Measurements from ENCODE around the gene BEST1.

The BEST1 gene

DNA sequence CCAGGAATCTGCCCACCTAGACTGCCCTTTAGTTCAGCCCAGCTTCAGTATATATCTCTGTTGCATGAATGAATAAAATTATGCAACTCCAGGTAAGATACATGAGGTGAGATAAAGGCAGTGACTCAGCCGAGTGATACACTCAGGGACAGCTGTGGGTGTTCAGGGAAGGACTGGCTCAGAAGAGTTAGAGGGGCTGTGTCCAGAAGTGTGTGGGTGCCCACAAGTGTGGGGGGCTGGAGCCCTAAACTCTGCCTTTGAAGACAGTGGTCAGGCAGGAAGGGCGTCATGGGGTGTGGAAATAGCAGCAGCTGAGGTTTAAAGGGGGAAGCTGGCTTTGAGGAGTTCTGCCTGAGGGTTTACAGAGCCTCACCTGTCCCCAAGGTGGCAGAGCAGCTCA, 9.0 kb downstream of the BEST1 start:
- Histone ChIP-seq H3K9me3 (ENCODE audit: control insufficient read depth, low read length) (no peaks in the 10 kb centered on the region), H2AFZ (no peak overlapping the region), H3K79me2 (peaks cover 3% of the 10 kb centered on the region), H3K27ac (no peak overlapping the region), H3K4me2 (ENCODE audit: low read length) (no peak overlapping the region), H3K27me3 (ENCODE audit: control insufficient read depth, insufficient read depth, low read length) (no peaks in the 10 kb centered on the region), H3K4me3 (ENCODE audit: low read depth, low read length) (no peak overlapping the region), H3K36me3 (ENCODE audit: control insufficient read depth, insufficient read depth, low read length) (no peaks in the 10 kb centered on the region), H3K4me1 (peaks cover 5% of the 10 kb centered on the region), H3K9ac (no peak overlapping the region)
- TF ChIP-seq, protein P1, sequence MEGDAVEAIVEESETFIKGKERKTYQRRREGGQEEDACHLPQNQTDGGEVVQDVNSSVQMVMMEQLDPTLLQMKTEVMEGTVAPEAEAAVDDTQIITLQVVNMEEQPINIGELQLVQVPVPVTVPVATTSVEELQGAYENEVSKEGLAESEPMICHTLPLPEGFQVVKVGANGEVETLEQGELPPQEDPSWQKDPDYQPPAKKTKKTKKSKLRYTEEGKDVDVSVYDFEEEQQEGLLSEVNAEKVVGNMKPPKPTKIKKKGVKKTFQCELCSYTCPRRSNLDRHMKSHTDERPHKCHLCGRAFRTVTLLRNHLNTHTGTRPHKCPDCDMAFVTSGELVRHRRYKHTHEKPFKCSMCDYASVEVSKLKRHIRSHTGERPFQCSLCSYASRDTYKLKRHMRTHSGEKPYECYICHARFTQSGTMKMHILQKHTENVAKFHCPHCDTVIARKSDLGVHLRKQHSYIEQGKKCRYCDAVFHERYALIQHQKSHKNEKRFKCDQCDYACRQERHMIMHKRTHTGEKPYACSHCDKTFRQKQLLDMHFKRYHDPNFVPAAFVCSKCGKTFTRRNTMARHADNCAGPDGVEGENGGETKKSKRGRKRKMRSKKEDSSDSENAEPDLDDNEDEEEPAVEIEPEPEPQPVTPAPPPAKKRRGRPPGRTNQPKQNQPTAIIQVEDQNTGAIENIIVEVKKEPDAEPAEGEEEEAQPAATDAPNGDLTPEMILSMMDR (IDR thresholded peaks at IDR 0.05) = no peak

DNA sequence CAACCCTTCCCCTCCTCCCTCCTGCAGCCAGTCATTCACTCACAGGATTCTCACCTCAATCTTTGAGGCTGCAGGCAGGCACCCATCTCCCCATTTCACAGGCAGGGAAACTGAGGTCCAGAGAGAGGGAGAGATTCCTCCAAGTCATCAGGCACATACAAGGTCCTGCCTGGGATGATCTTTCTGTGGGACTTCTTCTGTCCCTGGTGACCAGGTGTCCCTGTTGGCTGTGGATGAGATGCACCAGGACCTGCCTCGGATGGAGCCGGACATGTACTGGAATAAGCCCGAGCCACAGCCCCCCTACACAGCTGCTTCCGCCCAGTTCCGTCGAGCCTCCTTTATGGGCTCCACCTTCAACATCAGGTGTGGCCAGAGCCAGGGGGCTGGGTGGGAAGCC, 9.5 kb downstream of the BEST1 start:
- Histone ChIP-seq H2AFZ (no peak overlapping the region), H3K4me1 (peaks cover 6% of the 10 kb centered on the region), H3K27me3 (ENCODE audit: control insufficient read depth, insufficient read depth, low read length) (no peaks in the 10 kb centered on the region), H3K79me2 (peaks cover 3% of the 10 kb centered on the region), H3K4me3 (ENCODE audit: low read depth, low read length) (no peak overlapping the region), H3K9ac (no peak overlapping the region), H3K36me3 (ENCODE audit: control insufficient read depth, insufficient read depth, low read length) (no peaks in the 10 kb centered on the region), H3K4me2 (ENCODE audit: low read length) (no peak overlapping the region), H3K9me3 (ENCODE audit: control insufficient read depth, low read length) (no peaks in the 10 kb centered on the region), H3K27ac (no peak overlapping the region)
- TF ChIP-seq, protein P1 (IDR thresholded peaks at IDR 0.05) = no peak

DNA sequence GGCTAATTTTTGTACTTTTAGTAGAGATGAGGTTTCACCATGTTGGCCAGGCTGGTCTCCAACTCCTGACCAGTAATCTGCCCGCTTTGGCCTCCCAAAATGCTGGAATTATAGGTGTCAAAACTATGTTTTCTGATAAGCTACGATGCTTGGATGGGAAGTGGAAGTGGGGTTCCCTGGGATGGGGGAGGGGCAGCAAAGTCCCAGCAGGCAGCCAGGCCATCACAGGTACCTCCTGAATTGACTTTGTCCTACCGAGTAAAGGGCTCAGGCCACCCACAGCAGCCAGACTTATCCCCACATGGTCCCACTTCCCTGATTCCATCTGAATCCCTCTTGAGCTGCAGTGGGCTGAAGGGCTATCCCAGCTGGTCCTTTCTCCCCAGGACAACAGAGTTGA, 10.4 kb downstream of the BEST1 start:
- no peak overlapping the region for H3K9ac ChIP-seq
- H2AFZ ChIP-seq = no peak overlapping the region
- peaks cover 3% of the 10 kb centered on the region for H3K79me2 ChIP-seq
- H3K4me3 ChIP-seq (ENCODE audit: low read depth, low read length) = no peak overlapping the region
- TF ChIP-seq, protein P1 (IDR thresholded peaks at IDR 0.05) = no peak
- peaks cover 6% of the 10 kb centered on the region for H3K4me1 ChIP-seq
- no peak overlapping the region for H3K4me2 ChIP-seq (ENCODE audit: low read length)
- no peaks in the 10 kb centered on the region for H3K36me3 ChIP-seq (ENCODE audit: control insufficient read depth, insufficient read depth, low read length)
- no peak overlapping the region for H3K27ac ChIP-seq
- H3K27me3 ChIP-seq (ENCODE audit: control insufficient read depth, insufficient read depth, low read length) = no peaks in the 10 kb centered on the region
- no peaks in the 10 kb centered on the region for H3K9me3 ChIP-seq (ENCODE audit: control insufficient read depth, low read length)

DNA sequence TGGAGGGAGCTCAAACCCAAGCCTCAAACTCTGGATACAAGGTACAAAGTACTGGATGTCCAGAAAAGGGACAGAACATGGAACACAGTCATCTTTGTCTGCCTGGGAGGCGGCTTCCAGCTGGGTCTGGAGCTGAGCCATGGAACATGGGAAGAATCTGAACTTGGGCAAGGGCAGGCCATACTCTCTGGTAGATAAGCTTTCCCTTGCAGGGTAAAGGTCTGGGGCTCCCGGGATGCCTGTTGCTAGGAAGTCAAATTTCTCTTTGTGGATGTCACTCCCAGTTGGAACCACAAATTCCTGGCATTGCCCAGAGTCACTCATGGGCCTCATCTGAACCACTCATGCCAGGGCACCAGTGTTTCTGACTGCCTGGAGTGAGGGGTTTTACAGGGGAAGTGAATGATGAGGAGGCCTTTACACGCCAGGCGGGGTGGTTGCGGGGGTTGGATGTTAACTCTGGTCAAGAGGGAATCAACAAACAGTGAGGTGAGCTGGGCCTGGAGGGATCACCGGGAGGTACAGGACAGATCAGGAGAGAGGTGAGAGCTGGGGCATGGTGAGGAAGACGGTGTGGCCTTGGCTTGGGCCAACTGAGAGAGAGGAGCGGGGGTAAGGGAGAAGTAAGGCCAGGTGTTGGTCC, 11.5 kb downstream of the BEST1 start:
- Histone ChIP-seq H3K4me2 (ENCODE audit: low read length) (no peak overlapping the region), H2AFZ (no peak overlapping the region), H3K9me3 (ENCODE audit: control insufficient read depth, low read length) (no peaks in the 10 kb centered on the region), H3K36me3 (ENCODE audit: control insufficient read depth, insufficient read depth, low read length) (no peaks in the 10 kb centered on the region), H3K4me3 (ENCODE audit: low read depth, low read length) (no peak overlapping the region), H3K27ac (no peak overlapping the region), H3K4me1 (peaks cover 6% of the 10 kb centered on the region), H3K79me2 (peaks cover 8% of the 10 kb centered on the region), H3K27me3 (ENCODE audit: control insufficient read depth, insufficient read depth, low read length) (no peaks in the 10 kb centered on the region), H3K9ac (no peak overlapping the region)
- TF ChIP-seq, protein P1 (IDR thresholded peaks at IDR 0.05) = no peak
